ENCODE results near the gene MEI1. TPM values are rescaled to one million over a fixed set of nuclear protein-coding genes. Genes with fewer than 3 reads are reported as not detected.
"Not testable (repeated sequence)": the region's sequence is repeated elsewhere in the genome, so short reads cannot be mapped to it uniquely, and the experiment has no call there.

The MEI1 gene
- total RNA-seq, 1 experiment from 2014 or later, result 4.9 TPM

DNA sequence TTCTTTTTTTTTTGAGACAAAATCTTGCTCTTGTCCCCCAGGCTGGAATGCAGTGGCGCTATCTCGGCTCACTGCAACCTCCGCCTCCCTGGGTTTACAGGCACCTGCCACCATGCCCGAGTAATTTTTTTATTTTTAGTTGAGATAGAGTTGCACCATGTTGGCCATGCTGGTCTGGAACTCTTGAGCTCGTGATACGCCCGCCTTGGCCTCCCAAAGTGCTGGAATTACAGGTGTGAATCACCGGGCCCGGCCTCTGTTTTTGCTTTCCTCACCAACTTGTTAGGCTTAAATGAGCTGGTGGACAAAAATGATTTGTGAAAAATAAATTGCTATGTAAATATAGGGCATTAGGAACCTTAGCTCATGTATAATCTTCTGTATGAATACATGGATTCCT lies 3.5 kb downstream of the MEI1 start:
- no peaks in the 10 kb centered on the region for H3K4me1 ChIP-seq (ENCODE audit: low read length)
- H3K27ac ChIP-seq (ENCODE audit: low read length), result no peak overlapping the region
- no peak for DNase-seq
- H3K27me3 ChIP-seq (ENCODE audit: low read length), result no peaks in the 10 kb centered on the region
- H3K9me3 ChIP-seq (ENCODE audit: low read length), result no peaks in the 10 kb centered on the region
- no peak overlapping the region for H2AFZ ChIP-seq (ENCODE audit: low read length)
- no peaks in the 10 kb centered on the region for H3K79me2 ChIP-seq (ENCODE audit: low read length)
- H3K4me2 ChIP-seq (ENCODE audit: low read depth, low read length, poor library complexity, severe bottlenecking), result no peak overlapping the region
- no peaks in the 10 kb centered on the region for H3K36me3 ChIP-seq (ENCODE audit: insufficient read depth, low read length)
- H4K20me1 ChIP-seq (ENCODE audit: insufficient read depth, low read depth, low read length), result no peaks in the 10 kb centered on the region
- H3K9me2 ChIP-seq (replicated peaks; ENCODE audit: insufficient read depth, low read length), result no peaks in the 10 kb centered on the region
- H3K9ac ChIP-seq (ENCODE audit: low read length), result no peak overlapping the region
- H3K4me3 ChIP-seq (ENCODE audit: low read length), result no peak overlapping the region

GRCh38 chr22:41709341-41709740 lies 10.0 kb downstream of the MEI1 start:
- no peaks in the 10 kb centered on the region for H3K36me3 ChIP-seq (ENCODE audit: insufficient read depth, low read length)
- H3K9me2 ChIP-seq (replicated peaks; ENCODE audit: insufficient read depth, low read length), result no peaks in the 10 kb centered on the region
- no peak overlapping the region for H2AFZ ChIP-seq (ENCODE audit: low read length)
- no peak overlapping the region for H3K9ac ChIP-seq (ENCODE audit: low read length)
- no peaks in the 10 kb centered on the region for H3K79me2 ChIP-seq (ENCODE audit: low read length)
- H3K9me3 ChIP-seq (ENCODE audit: low read length), result no peaks in the 10 kb centered on the region
- H3K27me3 ChIP-seq (ENCODE audit: low read length), result no peaks in the 10 kb centered on the region
- no peaks in the 10 kb centered on the region for H4K20me1 ChIP-seq (ENCODE audit: insufficient read depth, low read depth, low read length)
- H3K4me1 ChIP-seq (ENCODE audit: low read length), result no peaks in the 10 kb centered on the region
- no peak overlapping the region for H3K4me2 ChIP-seq (ENCODE audit: low read depth, low read length, poor library complexity, severe bottlenecking)
- no peak for DNase-seq
- H3K4me3 ChIP-seq (ENCODE audit: low read length), result no peak overlapping the region
- no peak overlapping the region for H3K27ac ChIP-seq (ENCODE audit: low read length)

- H3K9ac ChIP-seq (ENCODE audit: low read length), result no peak overlapping the region
- no peak overlapping the region for H3K27ac ChIP-seq (ENCODE audit: low read length)
- no peaks in the 10 kb centered on the region for H3K79me2 ChIP-seq (ENCODE audit: low read length)
- H3K4me3 ChIP-seq (ENCODE audit: low read length), result no peak overlapping the region
- H4K20me1 ChIP-seq (ENCODE audit: insufficient read depth, low read depth, low read length), result no peaks in the 10 kb centered on the region
- no peaks in the 10 kb centered on the region for H3K9me3 ChIP-seq (ENCODE audit: low read length)
- no peaks in the 10 kb centered on the region for H3K4me1 ChIP-seq (ENCODE audit: low read length)
- H3K36me3 ChIP-seq (ENCODE audit: insufficient read depth, low read length), result no peaks in the 10 kb centered on the region
- DNase-seq, result no peak
- no peaks in the 10 kb centered on the region for H3K27me3 ChIP-seq (ENCODE audit: low read length)
- H3K4me2 ChIP-seq (ENCODE audit: low read depth, low read length, poor library complexity, severe bottlenecking), result no peak overlapping the region
- no peaks in the 10 kb centered on the region for H3K9me2 ChIP-seq (replicated peaks; ENCODE audit: insufficient read depth, low read length)
- H2AFZ ChIP-seq (ENCODE audit: low read length), result no peak overlapping the region
Observed at GRCh38 chr22:41713004-41713403, 13.7 kb downstream of the MEI1 start.

DNA sequence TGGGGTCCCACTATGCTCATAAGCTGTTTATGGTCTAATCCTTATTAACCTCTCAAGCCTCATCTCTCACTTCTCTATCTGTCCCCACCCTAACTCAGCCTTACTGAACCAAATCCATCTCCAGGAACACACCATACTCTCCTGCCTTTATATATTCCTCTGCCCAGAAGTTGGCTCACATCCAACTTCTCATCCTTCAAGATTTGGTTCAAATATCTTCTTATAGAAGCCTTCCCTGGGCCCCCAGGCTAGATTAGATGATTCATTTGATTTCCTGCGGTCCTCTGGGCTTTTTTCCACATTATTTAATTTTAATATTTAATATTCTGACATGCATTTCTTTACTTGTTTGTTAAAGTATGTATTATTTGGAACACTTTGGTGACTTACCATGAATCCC lies 23.2 kb downstream of the MEI1 start:
- Histone ChIP-seq H3K27ac (ENCODE audit: low read length) (no peak overlapping the region), H3K9me2 (replicated peaks; ENCODE audit: insufficient read depth, low read length) (no peaks in the 10 kb centered on the region), H3K9ac (ENCODE audit: low read length) (no peak overlapping the region), H3K4me1 (ENCODE audit: low read length) (no peaks in the 10 kb centered on the region), H3K9me3 (ENCODE audit: low read length) (no peaks in the 10 kb centered on the region), H3K36me3 (ENCODE audit: insufficient read depth, low read length) (no peaks in the 10 kb centered on the region), H3K79me2 (ENCODE audit: low read length) (no peaks in the 10 kb centered on the region), H3K27me3 (ENCODE audit: low read length) (no peaks in the 10 kb centered on the region), H4K20me1 (ENCODE audit: insufficient read depth, low read depth, low read length) (no peaks in the 10 kb centered on the region), H2AFZ (ENCODE audit: low read length) (no peak overlapping the region), H3K4me2 (ENCODE audit: low read depth, low read length, poor library complexity, severe bottlenecking) (no peak overlapping the region), H3K4me3 (ENCODE audit: low read length) (no peak overlapping the region)
- DNase-seq, result no peak

DNA sequence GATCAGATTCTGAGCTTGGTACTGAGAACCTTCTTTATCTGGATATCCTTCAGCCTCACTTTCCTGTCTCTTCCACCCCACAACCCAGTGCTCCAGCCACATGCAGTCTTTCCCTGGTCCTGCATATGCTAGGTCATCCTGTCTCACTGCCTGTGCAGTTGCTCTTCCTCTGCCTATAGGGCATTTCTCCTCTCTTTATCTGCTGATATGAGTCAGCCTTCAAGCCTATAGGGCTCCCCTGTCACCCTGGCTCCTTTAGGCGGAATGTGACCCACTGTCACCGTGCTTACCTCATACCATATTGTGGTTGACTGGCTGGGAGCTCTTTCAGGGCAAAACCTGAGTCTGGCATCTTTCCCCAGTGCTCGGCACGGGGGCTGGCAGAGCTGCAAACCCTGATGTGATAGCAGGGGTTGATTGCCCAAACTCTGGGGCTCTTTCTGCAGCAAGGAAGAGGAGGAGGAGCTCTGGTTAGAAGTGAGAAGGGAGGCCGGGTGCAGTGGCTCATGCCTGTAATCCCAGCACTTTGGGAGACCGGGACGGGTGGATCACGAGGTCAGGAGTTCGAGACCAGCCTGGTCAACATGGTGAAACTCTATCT lies 26.3 kb downstream of the MEI1 start:
- Histone ChIP-seq H3K9ac (ENCODE audit: low read length) (no peak overlapping the region), H4K20me1 (ENCODE audit: insufficient read depth, low read depth, low read length) (no peaks in the 10 kb centered on the region), H3K36me3 (ENCODE audit: insufficient read depth, low read length) (no peaks in the 10 kb centered on the region), H3K27me3 (ENCODE audit: low read length) (no peaks in the 10 kb centered on the region), H2AFZ (ENCODE audit: low read length) (no peak overlapping the region), H3K4me1 (ENCODE audit: low read length) (no peaks in the 10 kb centered on the region), H3K9me3 (ENCODE audit: low read length) (no peaks in the 10 kb centered on the region), H3K27ac (ENCODE audit: low read length) (no peak overlapping the region), H3K79me2 (ENCODE audit: low read length) (no peaks in the 10 kb centered on the region), H3K4me2 (ENCODE audit: low read depth, low read length, poor library complexity, severe bottlenecking) (no peak overlapping the region), H3K9me2 (replicated peaks; ENCODE audit: insufficient read depth, low read length) (no peaks in the 10 kb centered on the region), H3K4me3 (ENCODE audit: low read length) (no peak overlapping the region)
- no peak for DNase-seq

DNA sequence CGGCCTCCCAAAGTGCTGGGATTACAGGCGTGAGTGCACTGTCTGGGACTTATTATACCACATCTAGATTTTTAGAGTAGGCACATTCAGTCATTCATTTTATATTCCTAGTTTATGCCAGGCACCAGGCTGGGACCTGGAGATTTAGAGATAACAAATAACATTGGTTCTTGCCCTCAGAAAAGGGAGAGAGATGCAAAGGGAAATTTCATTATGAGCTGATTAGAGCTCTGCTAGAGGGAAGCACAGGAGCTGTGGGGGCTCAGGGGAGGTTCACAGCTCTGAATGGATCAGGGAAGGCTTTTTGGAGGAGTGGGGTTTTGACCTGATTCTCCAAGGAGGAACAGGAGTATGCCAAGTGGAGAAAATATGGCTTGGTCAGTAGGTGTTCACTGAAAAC lies 32.3 kb downstream of the MEI1 start:
- H3K4me1 ChIP-seq (ENCODE audit: low read length), result no peaks in the 10 kb centered on the region
- H2AFZ ChIP-seq (ENCODE audit: low read length), result no peak overlapping the region
- H3K9me3 ChIP-seq (ENCODE audit: low read length), result no peaks in the 10 kb centered on the region
- no peak overlapping the region for H3K4me3 ChIP-seq (ENCODE audit: low read length)
- H3K9me2 ChIP-seq (replicated peaks; ENCODE audit: insufficient read depth, low read length), result no peaks in the 10 kb centered on the region
- H3K36me3 ChIP-seq (ENCODE audit: insufficient read depth, low read length), result no peaks in the 10 kb centered on the region
- no peaks in the 10 kb centered on the region for H3K27me3 ChIP-seq (ENCODE audit: low read length)
- H3K4me2 ChIP-seq (ENCODE audit: low read depth, low read length, poor library complexity, severe bottlenecking), result no peak overlapping the region
- H3K27ac ChIP-seq (ENCODE audit: low read length), result no peak overlapping the region
- no peaks in the 10 kb centered on the region for H4K20me1 ChIP-seq (ENCODE audit: insufficient read depth, low read depth, low read length)
- no peaks in the 10 kb centered on the region for H3K79me2 ChIP-seq (ENCODE audit: low read length)
- H3K9ac ChIP-seq (ENCODE audit: low read length), result no peak overlapping the region
- no peak for DNase-seq

DNA sequence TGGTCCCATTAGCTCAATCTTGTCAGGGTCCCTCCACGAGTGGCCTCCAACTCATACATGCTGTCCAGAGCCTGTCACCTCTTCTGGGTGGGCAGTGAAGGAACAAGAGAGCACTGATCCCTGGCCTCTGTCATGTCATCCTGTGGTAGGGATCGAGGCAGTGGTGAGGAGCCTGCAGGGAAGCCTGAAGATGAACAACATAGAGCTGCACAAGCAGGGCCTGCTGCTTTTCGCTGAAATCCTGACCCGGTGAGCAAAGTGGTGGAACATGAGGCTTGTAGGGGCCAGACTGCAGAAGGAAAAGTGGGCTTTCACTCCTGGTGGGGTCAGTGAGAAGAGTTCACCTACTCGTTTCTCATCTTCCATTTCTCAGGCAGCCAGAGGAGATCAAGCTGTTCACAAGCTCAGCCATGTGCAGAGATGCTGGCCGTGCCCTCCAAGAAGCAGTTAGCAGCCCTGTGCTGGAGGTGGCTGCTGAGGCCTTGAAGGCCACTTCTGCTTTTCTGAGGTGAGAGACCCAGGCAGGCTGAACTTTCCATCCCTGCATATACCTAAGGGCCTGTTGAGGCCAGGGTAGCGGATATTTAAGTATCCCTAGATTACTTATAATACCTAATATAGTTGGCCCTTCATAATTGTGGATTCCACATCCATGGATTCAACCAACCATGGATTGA lies 32.9 kb downstream of the MEI1 start:
- no peaks in the 10 kb centered on the region for H4K20me1 ChIP-seq (ENCODE audit: insufficient read depth, low read depth, low read length)
- no peak overlapping the region for H3K4me3 ChIP-seq (ENCODE audit: low read length)
- no peak overlapping the region for H3K9ac ChIP-seq (ENCODE audit: low read length)
- no peaks in the 10 kb centered on the region for H3K9me2 ChIP-seq (replicated peaks; ENCODE audit: insufficient read depth, low read length)
- H2AFZ ChIP-seq (ENCODE audit: low read length), result no peak overlapping the region
- no peaks in the 10 kb centered on the region for H3K79me2 ChIP-seq (ENCODE audit: low read length)
- no peaks in the 10 kb centered on the region for H3K4me1 ChIP-seq (ENCODE audit: low read length)
- H3K36me3 ChIP-seq (ENCODE audit: insufficient read depth, low read length), result no peaks in the 10 kb centered on the region
- no peak overlapping the region for H3K4me2 ChIP-seq (ENCODE audit: low read depth, low read length, poor library complexity, severe bottlenecking)
- H3K27me3 ChIP-seq (ENCODE audit: low read length), result no peaks in the 10 kb centered on the region
- H3K9me3 ChIP-seq (ENCODE audit: low read length), result no peaks in the 10 kb centered on the region
- DNase-seq, result peak; percentile 57
- no peak overlapping the region for H3K27ac ChIP-seq (ENCODE audit: low read length)

DNA sequence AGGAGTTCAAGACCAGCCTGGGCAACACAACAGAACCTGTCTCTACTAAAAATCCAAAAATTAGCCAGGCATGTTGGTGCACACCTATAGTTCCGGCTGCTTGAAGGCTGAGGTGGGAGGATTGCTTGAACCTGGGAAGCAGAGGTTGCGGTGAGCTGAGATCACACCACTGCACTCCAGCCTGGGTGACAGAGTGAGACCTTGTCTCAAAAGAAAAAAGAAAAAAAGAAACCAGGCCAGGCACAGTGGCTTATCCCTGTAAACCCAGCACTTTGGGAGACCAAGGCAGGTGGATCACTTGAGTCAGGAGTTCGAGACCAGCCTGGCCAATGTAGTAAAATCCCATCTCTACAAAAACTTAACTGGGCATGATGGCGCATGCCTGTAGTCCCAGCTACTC lies 33.9 kb downstream of the MEI1 start:
- not testable (repeated sequence) for H3K79me2 ChIP-seq (ENCODE audit: low read length); H3K9me2 ChIP-seq (replicated peaks; ENCODE audit: insufficient read depth, low read length); H3K4me3 ChIP-seq (ENCODE audit: low read length); H3K4me2 ChIP-seq (ENCODE audit: low read depth, low read length, poor library complexity, severe bottlenecking); DNase-seq; H3K27me3 ChIP-seq (ENCODE audit: low read length); H2AFZ ChIP-seq (ENCODE audit: low read length); H3K27ac ChIP-seq (ENCODE audit: low read length); H4K20me1 ChIP-seq (ENCODE audit: insufficient read depth, low read depth, low read length); H3K9me3 ChIP-seq (ENCODE audit: low read length); H3K36me3 ChIP-seq (ENCODE audit: insufficient read depth, low read length); H3K4me1 ChIP-seq (ENCODE audit: low read length); H3K9ac ChIP-seq (ENCODE audit: low read length)
